Natural killer cell (primary cell): ENCODE measurements around the gene AP4S1. TPM values are rescaled to one million over a fixed set of nuclear protein-coding genes. Genes with fewer than 3 reads are reported as not detected.
"Not testable (repeated sequence)": the region's sequence is repeated elsewhere in the genome, so short reads cannot be mapped to it uniquely, and the experiment has no call there.

Source experiments
- ATAC-seq, 3 donors: fragments of 150-1000 bp in 2 of 3; fragments of 200-7000 bp in 1 of 3; cut with Tn5 transposase; 1 replicate in 1 of 3; 2 replicates in 2 of 3; pipeline ENCODE4 v1.10.0; 2021; ENCODE audit warnings: mild to moderate bottlenecking in 2 of 3, moderate library complexity in 2 of 3
- DNase-seq, 2 donors: peaks; one replicate each; pipeline versions ENCODE4 v3.0.0 to v3.0.0-alpha.2; 2013 to 2021; ENCODE audit warnings: mixed read lengths in 1 of 2
- H3K27ac ChIP-seq: one replicate; pipeline ENCODE4 v1.5.1; 2013; ENCODE audit warnings: mild to moderate bottlenecking, low read length
- H3K27me3 ChIP-seq: one replicate; pipeline ENCODE4 v1.6.1; 2013; ENCODE audit warnings: low read length; ENCODE audit not compliant: control insufficient read depth, insufficient read depth
- H3K36me3 ChIP-seq: one replicate; pipeline ENCODE4 v1.6.1; 2013; ENCODE audit warnings: low read length; ENCODE audit not compliant: control insufficient read depth, insufficient read depth
- H3K4me1 ChIP-seq: one replicate; pipeline ENCODE4 v1.6.1; 2013; ENCODE audit warnings: low read length; ENCODE audit not compliant: control insufficient read depth, insufficient read depth
- H3K4me3 ChIP-seq: one replicate; pipeline ENCODE4 v1.5.1; 2013; ENCODE audit warnings: low read length
- H3K9me3 ChIP-seq: one replicate; pipeline ENCODE4 v1.6.1; 2013; ENCODE audit warnings: low read length; ENCODE audit not compliant: control insufficient read depth, insufficient read depth
- H3K27ac Mint-ChIP-seq, 2 donors: one replicate each; pipeline ENCODE4 v1.8.0; 2022; ENCODE audit warnings: mild to moderate bottlenecking in 2 of 2, mixed read lengths in 2 of 2, moderate library complexity in 1 of 2
- H3K27me3 Mint-ChIP-seq, 2 donors: one replicate each; pipeline ENCODE4 v1.8.0; 2022; ENCODE audit warnings: low read depth in 2 of 2, mixed read lengths in 2 of 2
- H3K36me3 Mint-ChIP-seq: one replicate; pipeline ENCODE4 v1.8.0; 2022; ENCODE audit warnings: mixed read lengths
- H3K4me1 Mint-ChIP-seq, 2 donors: one replicate each; pipeline ENCODE4 v1.8.0; 2022; ENCODE audit warnings: mixed read lengths in 2 of 2
- H3K4me3 Mint-ChIP-seq: one replicate; pipeline ENCODE4 v1.8.0; 2022; ENCODE audit warnings: mild to moderate bottlenecking, moderate library complexity, mixed read lengths
- H3K9me3 Mint-ChIP-seq, 2 donors: one replicate each; pipeline ENCODE4 v1.8.0; 2022; ENCODE audit warnings: mixed read lengths in 2 of 2
- WGBS: methylation state at CpG from one replicate; pipeline ENCODE4 v1.1.7; 2013; ENCODE audit warnings: missing lambda C conversion rate; ENCODE audit not compliant: insufficient coverage; 5-methylcytosine and 5-hydroxymethylcytosine counted together
- intact Hi-C: fragments of 100-400 bp; cut with micrococcal nuclease; formaldehyde crosslinking; loops from one replicate; pipeline ENCODE4 v1.14.2; 2022
- total RNA-seq, 4 donors: library from RNA; stranded (reverse); fragments of 120-200 nt in 1 of 4; gene quantifications; one replicate each; pipeline versions ENCODE4 v1.2.3 to v1.2.4, GENCODE V29; 2013 to 2022
- TF ChIP-seq, protein P1 (sequence below): fragments of 200-600 bp; IDR thresholded peaks from one replicate; pipeline ENCODE4 v1.8.0; 2022; ENCODE audit warnings: antibody characterized with exemption

Gene AP4S1
- total RNA-seq, 3 donors from 2014 or later (not counting 1 experiment from before 2014, with no cell fraction given) = 10.6 to 12.7 (median 12.4) TPM

DNA sequence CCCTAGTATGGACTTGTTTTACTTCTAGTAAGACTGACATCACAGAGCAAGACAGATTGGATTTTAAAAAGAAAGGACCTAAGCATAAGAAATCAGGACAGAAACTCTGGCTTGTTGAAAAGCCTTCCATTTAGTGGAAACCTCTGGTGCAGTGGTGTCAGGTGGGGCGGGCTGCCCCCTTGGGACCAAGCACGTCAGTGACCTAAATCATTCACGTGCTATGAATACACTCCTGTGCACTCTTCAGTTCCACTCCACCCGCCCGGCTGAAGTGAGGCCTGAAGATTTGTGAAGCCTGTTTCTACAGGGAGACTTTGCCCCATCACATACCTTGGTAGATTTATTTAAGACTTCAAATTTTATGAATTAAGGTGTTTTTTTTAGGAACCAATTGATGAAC is 58.9 kb downstream of the AP4S1 start:
- Histone ChIP-seq H3K27ac (no peak overlapping the region), H3K4me3 (no peak overlapping the region), H3K36me3 (peaks cover 8% of the 10 kb centered on the region), H3K9me3 (no peaks in the 10 kb centered on the region), H3K4me1 (no peaks in the 10 kb centered on the region), H3K27me3 (no peaks in the 10 kb centered on the region)
- no peaks in the 10 kb centered on the region for H3K4me1 Mint-ChIP-seq
- H3K27ac Mint-ChIP-seq = no peak overlapping the region
- ATAC-seq = no peak
- no peaks in the 10 kb centered on the region for H3K27me3 Mint-ChIP-seq
- intact Hi-C loops = loop anchor here (5.0 kb wide), 1 partner anchor 273 kb away; no protein-coding TSS in a partner anchor
- H3K4me3 Mint-ChIP-seq = no peak overlapping the region
- no peaks in the 10 kb centered on the region for H3K36me3 Mint-ChIP-seq
- WGBS = 77% methylated on average over 5 of the region's 5 CpGs
- TF ChIP-seq, protein P1, sequence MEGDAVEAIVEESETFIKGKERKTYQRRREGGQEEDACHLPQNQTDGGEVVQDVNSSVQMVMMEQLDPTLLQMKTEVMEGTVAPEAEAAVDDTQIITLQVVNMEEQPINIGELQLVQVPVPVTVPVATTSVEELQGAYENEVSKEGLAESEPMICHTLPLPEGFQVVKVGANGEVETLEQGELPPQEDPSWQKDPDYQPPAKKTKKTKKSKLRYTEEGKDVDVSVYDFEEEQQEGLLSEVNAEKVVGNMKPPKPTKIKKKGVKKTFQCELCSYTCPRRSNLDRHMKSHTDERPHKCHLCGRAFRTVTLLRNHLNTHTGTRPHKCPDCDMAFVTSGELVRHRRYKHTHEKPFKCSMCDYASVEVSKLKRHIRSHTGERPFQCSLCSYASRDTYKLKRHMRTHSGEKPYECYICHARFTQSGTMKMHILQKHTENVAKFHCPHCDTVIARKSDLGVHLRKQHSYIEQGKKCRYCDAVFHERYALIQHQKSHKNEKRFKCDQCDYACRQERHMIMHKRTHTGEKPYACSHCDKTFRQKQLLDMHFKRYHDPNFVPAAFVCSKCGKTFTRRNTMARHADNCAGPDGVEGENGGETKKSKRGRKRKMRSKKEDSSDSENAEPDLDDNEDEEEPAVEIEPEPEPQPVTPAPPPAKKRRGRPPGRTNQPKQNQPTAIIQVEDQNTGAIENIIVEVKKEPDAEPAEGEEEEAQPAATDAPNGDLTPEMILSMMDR = no peak
- H3K9me3 Mint-ChIP-seq = no peaks in the 10 kb centered on the region
- DNase-seq = no peak

DNA sequence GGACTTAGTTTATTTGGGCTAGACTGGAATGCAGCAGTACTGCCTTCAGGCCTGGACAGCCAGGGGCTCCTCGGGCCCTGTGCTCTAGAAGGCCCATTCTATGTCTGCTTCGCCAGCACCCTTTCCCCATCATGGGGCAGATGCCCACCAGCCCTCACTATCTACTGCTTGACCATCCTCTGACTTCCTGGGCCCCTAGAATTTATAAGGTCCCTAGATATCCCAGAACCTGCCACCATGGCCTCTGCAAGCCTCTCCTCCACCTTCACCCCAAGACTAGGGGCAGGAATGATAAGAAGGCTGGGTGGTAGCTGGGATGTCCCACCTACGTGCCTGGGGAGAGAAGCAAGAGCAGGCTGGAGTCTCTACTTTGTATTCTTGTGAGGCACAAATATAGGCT is 59.6 kb downstream of the AP4S1 start:
- Mint-ChIP-seq H3K27ac (no peak overlapping the region), H3K4me1 (no peaks in the 10 kb centered on the region), H3K4me3 (no peak overlapping the region), H3K9me3 (no peaks in the 10 kb centered on the region), H3K36me3 (no peaks in the 10 kb centered on the region), H3K27me3 (no peaks in the 10 kb centered on the region)
- H3K36me3 ChIP-seq = peaks cover 8% of the 10 kb centered on the region
- WGBS = 98% methylated on average over 3 of the region's 3 CpGs
- intact Hi-C loops = no loop called here
- no peaks in the 10 kb centered on the region for H3K27me3 ChIP-seq
- ATAC-seq (no peak), DNase-seq (no peak)
- TF ChIP-seq, protein P1 = no peak
- no peak overlapping the region for H3K27ac ChIP-seq
- H3K4me3 ChIP-seq = no peak overlapping the region
- no peaks in the 10 kb centered on the region for H3K4me1 ChIP-seq
- no peaks in the 10 kb centered on the region for H3K9me3 ChIP-seq

DNA sequence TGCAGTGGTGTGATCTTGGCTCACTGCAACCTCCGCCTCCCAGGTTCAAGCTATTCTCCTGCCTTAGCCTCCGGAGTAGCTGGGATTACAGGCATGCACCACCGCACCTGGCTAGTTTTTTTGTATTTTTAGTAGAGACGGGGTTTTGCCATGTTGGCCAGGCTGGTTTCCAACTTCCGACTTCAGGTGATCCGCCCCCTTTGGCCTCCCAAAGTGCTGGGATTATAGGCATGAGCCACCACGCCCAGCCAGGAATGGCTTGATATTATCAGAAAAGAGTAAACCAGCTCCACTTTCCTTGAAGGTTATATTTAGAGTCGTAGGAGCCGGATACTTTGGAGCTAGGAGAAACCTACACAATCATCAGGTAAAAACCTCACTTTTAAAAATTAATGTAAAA is 61.0 kb downstream of the AP4S1 start:
- intact Hi-C loops, H3K9me3 Mint-ChIP-seq, H3K4me3 Mint-ChIP-seq: not testable (repeated sequence)

DNA sequence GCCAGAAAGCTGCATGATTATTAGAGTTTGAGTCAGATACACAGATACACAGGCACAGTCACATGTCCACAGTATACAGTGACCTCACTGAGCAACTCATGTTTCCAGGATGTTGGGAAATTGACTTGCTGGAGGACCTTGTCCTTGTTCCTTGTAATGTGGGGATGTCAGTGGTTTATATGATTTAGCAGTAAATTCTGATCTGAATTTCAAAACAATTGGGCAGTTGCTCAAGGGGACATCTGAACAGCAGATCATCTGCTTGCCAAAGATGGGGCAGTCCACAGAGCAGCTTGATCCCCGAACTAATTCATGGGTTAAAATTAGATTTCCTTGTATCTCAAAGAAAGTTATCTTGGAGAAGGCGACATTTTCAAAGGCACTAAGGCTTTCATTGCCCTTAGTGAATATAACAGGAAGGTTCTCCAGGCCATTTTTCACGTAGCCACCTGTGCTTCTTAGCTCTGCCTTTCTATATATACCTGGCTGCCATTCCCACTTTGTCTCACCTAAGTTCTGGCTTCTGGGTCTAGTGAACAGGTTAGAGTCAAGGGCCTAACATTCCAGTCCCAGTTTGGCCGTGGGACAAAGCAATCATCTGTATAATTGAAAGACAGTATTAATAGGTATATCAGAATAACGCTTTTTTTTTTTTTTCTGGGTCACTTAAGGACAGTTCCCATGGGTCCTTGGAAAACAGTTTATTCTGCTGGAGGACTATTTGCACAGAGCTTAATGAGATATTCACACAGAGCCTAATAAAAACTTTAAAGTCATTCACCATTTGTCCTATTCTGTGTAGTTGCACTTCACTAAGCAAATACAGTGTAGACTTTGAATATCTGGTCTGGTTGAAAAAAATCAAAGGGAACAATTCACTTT is 65.7 kb downstream of the AP4S1 start:
- Mint-ChIP-seq H3K27me3 (no peaks in the 10 kb centered on the region), H3K9me3 (no peaks in the 10 kb centered on the region), H3K36me3 (no peaks in the 10 kb centered on the region), H3K27ac (no peak overlapping the region), H3K4me1 (no peaks in the 10 kb centered on the region), H3K4me3 (no peak overlapping the region)
- intact Hi-C loops = no loop called here
- DNase-seq = no peak
- TF ChIP-seq, protein P1 = no peak
- H3K4me1 ChIP-seq = no peaks in the 10 kb centered on the region
- 93% methylated on average over 5 of the region's 5 CpGs for WGBS
- H3K27ac ChIP-seq = no peak overlapping the region
- ATAC-seq = no peak
- no peak overlapping the region for H3K4me3 ChIP-seq
- H3K27me3 ChIP-seq = no peaks in the 10 kb centered on the region
- H3K36me3 ChIP-seq = no peaks in the 10 kb centered on the region
- no peaks in the 10 kb centered on the region for H3K9me3 ChIP-seq

More for the DNA sequence above, 61.0 kb downstream of the AP4S1 start:
- H3K4me1 Mint-ChIP-seq, H3K4me1 ChIP-seq, ATAC-seq, H3K27ac Mint-ChIP-seq, H3K4me3 ChIP-seq, H3K27me3 Mint-ChIP-seq, H3K36me3 ChIP-seq, H3K27ac ChIP-seq, H3K27me3 ChIP-seq, H3K9me3 ChIP-seq, DNase-seq, H3K36me3 Mint-ChIP-seq: not testable (repeated sequence)
- WGBS = 100% methylated on average over 8 of the region's 9 CpGs
